Large intestine (tissue), 3 donors: ENCODE data around the gene PLK2. TPM values are rescaled to one million over a fixed set of nuclear protein-coding genes. Genes with fewer than 3 reads are reported as not detected.

Experiments used
- DNase-seq, 2 donors: peaks; one replicate each; pipeline versions ENCODE4 v3.0.0 to v3.0.0-alpha.2; 2013
- H3K27ac ChIP-seq: one replicate; pipeline ENCODE4 v1.5.1; 2013; ENCODE audit warnings: low read length
- H3K27me3 ChIP-seq: 2 replicates; pipeline ENCODE4 v1.6.1; 2013; ENCODE audit warnings: low read length; ENCODE audit not compliant: control insufficient read depth, insufficient read depth
- H3K36me3 ChIP-seq: 2 replicates; pipeline ENCODE4 v1.6.1; 2013; ENCODE audit warnings: low read length; ENCODE audit not compliant: control insufficient read depth, insufficient read depth
- H3K4me1 ChIP-seq: one replicate; pipeline ENCODE4 v1.6.1; 2013; ENCODE audit warnings: low read length; ENCODE audit not compliant: control insufficient read depth, insufficient read depth
- H3K4me3 ChIP-seq: one replicate; pipeline ENCODE4 v1.5.1; 2013; ENCODE audit warnings: low read length
- H3K9me3 ChIP-seq: one replicate; pipeline ENCODE4 v1.6.1; 2013; ENCODE audit warnings: mild to moderate bottlenecking, low read depth, low read length, moderate library complexity; ENCODE audit not compliant: control insufficient read depth
- WGBS: methylation state at CpG from one replicate; pipeline ENCODE4 v1.1.5; 2013; ENCODE audit warnings: low lambda C conversion rate; ENCODE audit not compliant: insufficient coverage; 5-methylcytosine and 5-hydroxymethylcytosine counted together
- polyA plus RNA-seq: library from polyadenylated mRNA; unstranded; fragments of 120-200 nt; gene quantifications from one replicate; pipeline ENCODE4 v1.2.1, GENCODE V29; 2013

Gene PLK2
- polyA plus RNA-seq, 1 donor: 44.5 TPM

- no peak overlapping the region for H3K4me3 ChIP-seq
- no peaks in the 10 kb centered on the region for H3K9me3 ChIP-seq
- no CpG with 5 or more reads among the region's 1 CpG for WGBS
- H3K4me1 ChIP-seq: no peaks in the 10 kb centered on the region
- no peaks in the 10 kb centered on the region for H3K36me3 ChIP-seq
- no peak for DNase-seq
- H3K27ac ChIP-seq: no peak overlapping the region
- H3K27me3 ChIP-seq: no peaks in the 10 kb centered on the region
Measured at GRCh38 chr5:58412932-58413331, 47.0 kb downstream of the PLK2 start.

GRCh38 chr5:58412081-58412480, 47.8 kb downstream of the PLK2 start:
- no peak for DNase-seq
- Histone ChIP-seq H3K9me3 (no peaks in the 10 kb centered on the region), H3K27ac (no peak overlapping the region), H3K27me3 (no peaks in the 10 kb centered on the region), H3K4me3 (no peak overlapping the region), H3K36me3 (no peaks in the 10 kb centered on the region), H3K4me1 (no peaks in the 10 kb centered on the region)
- no CpG with 5 or more reads among the region's 2 CpGs for WGBS

- WGBS: no CpG with 5 or more reads among the region's 1 CpG
- Histone ChIP-seq H3K4me1 (no peaks in the 10 kb centered on the region), H3K4me3 (no peak overlapping the region), H3K9me3 (no peaks in the 10 kb centered on the region), H3K27me3 (no peaks in the 10 kb centered on the region), H3K27ac (no peak overlapping the region), H3K36me3 (no peaks in the 10 kb centered on the region)
- no peak for DNase-seq
Measured at GRCh38 chr5:58411372-58411771, 48.5 kb downstream of the PLK2 start.

GRCh38 chr5:58410441-58410840, 49.4 kb downstream of the PLK2 start:
- Histone ChIP-seq H3K36me3 (no peaks in the 10 kb centered on the region), H3K4me3 (no peak overlapping the region), H3K4me1 (no peaks in the 10 kb centered on the region), H3K27me3 (no peaks in the 10 kb centered on the region), H3K9me3 (no peaks in the 10 kb centered on the region), H3K27ac (no peak overlapping the region)
- WGBS: 71% methylated on average over 1 of the region's 2 CpGs
- DNase-seq: peak; percentile 17 to 34

GRCh38 chr5:58407042-58407719, 52.7 kb downstream of the PLK2 start:
- no peak for DNase-seq
- Histone ChIP-seq H3K9me3 (no peaks in the 10 kb centered on the region), H3K4me3 (no peak overlapping the region), H3K4me1 (no peaks in the 10 kb centered on the region), H3K36me3 (no peaks in the 10 kb centered on the region), H3K27me3 (no peaks in the 10 kb centered on the region), H3K27ac (no peak overlapping the region)
- WGBS: 100% methylated on average over 1 of the region's 1 CpG

GRCh38 chr5:58406394-58406793, 53.5 kb downstream of the PLK2 start:
- DNase-seq: no peak
- H3K27ac ChIP-seq: no peak overlapping the region
- no peaks in the 10 kb centered on the region for H3K27me3 ChIP-seq
- H3K36me3 ChIP-seq: no peaks in the 10 kb centered on the region
- no CpG with 5 or more reads among the region's 2 CpGs for WGBS
- H3K4me1 ChIP-seq: no peaks in the 10 kb centered on the region
- no peak overlapping the region for H3K4me3 ChIP-seq
- no peaks in the 10 kb centered on the region for H3K9me3 ChIP-seq

- Histone ChIP-seq H3K27ac (no peak overlapping the region), H3K9me3 (no peaks in the 10 kb centered on the region), H3K27me3 (no peaks in the 10 kb centered on the region), H3K4me3 (no peak overlapping the region), H3K4me1 (no peaks in the 10 kb centered on the region), H3K36me3 (no peaks in the 10 kb centered on the region)
- no CpG with 5 or more reads among the region's 2 CpGs for WGBS
- no peak for DNase-seq
Measured at GRCh38 chr5:58405175-58405574, 54.7 kb downstream of the PLK2 start.

GRCh38 chr5:58404734-58405133, 55.2 kb downstream of the PLK2 start:
- Histone ChIP-seq H3K27me3 (no peaks in the 10 kb centered on the region), H3K4me1 (no peaks in the 10 kb centered on the region), H3K4me3 (no peak overlapping the region), H3K27ac (no peak overlapping the region), H3K9me3 (no peaks in the 10 kb centered on the region), H3K36me3 (no peaks in the 10 kb centered on the region)
- no peak for DNase-seq
- no CpG with 5 or more reads among the region's 3 CpGs for WGBS

Other genes with a start within 250 kb of the PLK2 start
- gene GAPT, start 31.3 kb upstream of the PLK2 start, polyA plus RNA-seq: 0.57 TPM
- gene RAB3C, start 123.0 kb upstream of the PLK2 start, polyA plus RNA-seq: 12.6 TPM